Cardiac septum (tissue), 1 donor: ENCODE measurements around the gene KCP. TPM values are rescaled to one million over a fixed set of nuclear protein-coding genes. Genes with fewer than 3 reads are reported as not detected.

Experiments used
- DNase-seq: peaks from one replicate; pipeline ENCODE4 v3.0.0-alpha.2; 2020; ENCODE audit warnings: low spot score
- intact Hi-C: fragments of 100-400 bp; cut with DNase I; formaldehyde crosslinking; loops from one replicate; pipeline ENCODE4 v1.14.0; 2022
- total RNA-seq: library from RNA; stranded (reverse); fragmentation: NEBNext Ultra II Directional; extraction: Animal tissue kit (Norgen Biotek cat#: 25700); gene quantifications from one replicate; pipeline ENCODE4 v1.2.1, GENCODE V29; 2021
- donor health status: DM: no; HTN: no; CAD: no.

Gene KCP
- total RNA-seq, 1 donor from 2014 or later, result 0.35 TPM

- no peak for DNase-seq
- intact Hi-C loops, result no loop called here
Measured at GRCh38 chr7:128879461-128879938, 31.0 kb downstream of the KCP start.

- intact Hi-C loops, result no loop called here
- DNase-seq, result no peak
Measured at GRCh38 chr7:128878226-128879105, 32.0 kb downstream of the KCP start.

DNA sequence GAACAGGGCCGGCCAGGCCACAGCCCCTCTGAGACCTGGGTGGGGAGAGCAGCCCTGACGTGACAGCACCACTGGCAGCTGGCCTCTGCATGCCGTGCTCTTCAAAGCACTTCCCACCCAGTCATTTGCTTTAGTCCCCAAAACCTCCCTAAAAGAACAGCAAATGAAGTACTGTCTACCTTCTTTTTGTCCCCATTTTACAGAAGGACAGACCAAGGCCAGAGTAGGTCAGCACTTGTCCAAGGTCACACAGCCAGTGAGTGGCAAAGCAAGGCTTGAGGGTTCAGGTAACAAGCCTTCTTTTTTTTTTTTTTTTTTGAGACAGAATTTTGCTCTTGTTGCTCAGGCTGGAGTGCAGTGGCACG is 32.8 kb downstream of the KCP start:
- intact Hi-C loops, result loop anchor here (2.0 kb wide), 1 partner anchor 269 kb away; no protein-coding TSS in a partner anchor
- DNase-seq, result no peak

DNA sequence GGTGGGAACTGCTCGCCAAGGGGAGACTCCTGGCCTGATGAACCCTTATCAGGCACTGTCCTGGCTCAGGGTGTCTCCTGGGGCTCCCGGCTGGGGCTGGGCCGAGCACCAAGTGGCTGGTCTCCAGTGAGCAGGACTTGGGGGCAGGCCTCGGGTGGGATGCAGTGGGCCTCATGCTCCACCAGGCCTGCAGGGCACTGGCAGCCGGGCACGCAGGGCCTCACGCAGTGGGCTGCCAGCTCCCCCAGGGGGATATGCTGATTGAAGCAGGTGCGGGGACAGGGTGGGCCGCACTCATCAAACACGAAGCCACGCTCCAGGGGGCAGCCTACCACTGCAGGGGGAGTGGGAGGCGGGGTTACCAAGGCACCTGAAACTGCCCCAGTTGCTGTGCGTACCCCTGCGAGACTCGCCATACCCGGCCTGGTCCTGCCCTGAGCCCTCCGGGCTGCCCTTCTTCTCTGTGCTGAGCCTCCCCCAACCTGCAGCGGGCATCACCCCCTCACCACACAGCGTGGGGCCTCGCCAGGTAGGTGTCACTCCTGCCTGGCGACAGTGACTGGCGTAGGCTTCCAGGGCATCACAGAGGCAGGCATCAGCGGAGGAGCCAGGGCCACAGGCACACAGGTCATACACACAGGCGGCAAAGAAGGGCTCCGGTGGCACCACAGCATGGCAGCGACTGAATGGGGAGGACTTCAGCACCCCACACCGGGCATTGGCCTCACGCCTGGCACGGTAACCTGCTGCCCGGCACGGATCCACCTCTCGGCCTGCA is 33.3 kb downstream of the KCP start:
- intact Hi-C loops, result loop anchor here (2.0 kb wide), 1 partner anchor 268 kb away; no protein-coding TSS in a partner anchor
- DNase-seq, result no peak

- intact Hi-C loops, result loop anchor here (2.0 kb wide), 1 partner anchor 268 kb away; no protein-coding TSS in a partner anchor
- no peak for DNase-seq
Measured at GRCh38 chr7:128876586-128876977, 33.9 kb downstream of the KCP start.

DNA sequence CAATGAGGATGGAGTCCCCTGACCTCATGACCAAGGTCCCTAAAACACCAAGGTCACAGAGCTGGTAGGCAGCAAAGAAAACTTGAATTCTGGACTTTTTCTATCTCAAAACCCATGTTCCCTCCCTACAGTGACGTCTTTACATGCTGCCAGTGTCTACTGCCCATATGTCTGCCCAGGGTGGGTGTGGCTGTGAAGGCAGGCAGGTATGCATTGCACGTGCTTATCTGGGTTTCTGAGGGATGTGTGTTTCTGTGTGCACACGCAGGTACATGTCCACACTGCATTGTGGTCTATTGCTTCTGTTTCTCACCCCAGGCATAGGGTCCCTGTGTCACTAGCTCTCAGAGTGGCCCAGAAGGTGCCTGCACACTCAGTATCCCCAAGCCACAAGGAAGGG is 34.4 kb downstream of the KCP start:
- DNase-seq, result no peak
- intact Hi-C loops, result loop anchor here (2.0 kb wide), 1 partner anchor 267 kb away; no protein-coding TSS in a partner anchor

DNA sequence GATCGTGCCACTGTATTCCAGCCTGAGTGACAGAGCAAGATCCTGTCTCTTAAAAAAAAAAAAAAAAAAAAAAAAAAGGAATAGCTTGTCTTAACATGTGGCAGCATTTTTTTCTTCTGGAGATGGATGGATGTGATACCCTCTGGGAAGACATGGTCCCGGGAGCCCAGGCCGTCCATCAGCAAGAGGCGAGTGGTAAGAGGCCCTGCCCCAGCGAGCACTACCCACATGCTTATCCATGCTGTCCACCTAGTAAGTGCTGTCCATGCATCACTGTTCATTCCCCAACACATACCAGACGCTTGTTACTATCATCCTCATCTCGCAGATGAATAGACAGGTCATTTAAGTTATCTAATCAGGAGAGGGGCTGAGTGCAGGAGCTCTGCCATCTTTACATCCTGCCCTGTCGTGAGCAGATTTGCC is 35.0 kb downstream of the KCP start:
- no peak for DNase-seq
- intact Hi-C loops, result no loop called here

GRCh38 chr7:128874140-128875031 is 36.1 kb downstream of the KCP start:
- no peak for DNase-seq
- intact Hi-C loops, result no loop called here

DNA sequence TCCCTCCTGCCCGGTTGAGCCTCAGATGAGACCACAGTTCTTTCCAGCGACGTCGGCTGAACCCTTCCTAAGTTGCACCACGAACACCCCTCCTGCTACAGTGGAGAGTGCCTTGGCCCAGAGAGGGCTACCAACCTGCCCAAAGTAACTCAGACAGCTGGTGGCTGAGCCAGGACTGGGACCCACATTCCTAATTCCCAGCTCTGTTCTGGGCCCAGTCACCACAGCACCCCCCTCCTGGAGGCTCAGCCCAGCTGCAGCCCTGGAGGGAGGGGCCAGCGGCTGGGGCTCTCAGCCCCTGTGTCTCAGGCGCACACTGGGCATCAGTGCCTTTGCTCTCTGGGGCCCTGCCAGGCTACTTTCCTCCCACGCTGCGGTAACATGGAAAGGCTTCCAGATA is 37.3 kb downstream of the KCP start:
- intact Hi-C loops, result no loop called here
- no peak for DNase-seq

DNA sequence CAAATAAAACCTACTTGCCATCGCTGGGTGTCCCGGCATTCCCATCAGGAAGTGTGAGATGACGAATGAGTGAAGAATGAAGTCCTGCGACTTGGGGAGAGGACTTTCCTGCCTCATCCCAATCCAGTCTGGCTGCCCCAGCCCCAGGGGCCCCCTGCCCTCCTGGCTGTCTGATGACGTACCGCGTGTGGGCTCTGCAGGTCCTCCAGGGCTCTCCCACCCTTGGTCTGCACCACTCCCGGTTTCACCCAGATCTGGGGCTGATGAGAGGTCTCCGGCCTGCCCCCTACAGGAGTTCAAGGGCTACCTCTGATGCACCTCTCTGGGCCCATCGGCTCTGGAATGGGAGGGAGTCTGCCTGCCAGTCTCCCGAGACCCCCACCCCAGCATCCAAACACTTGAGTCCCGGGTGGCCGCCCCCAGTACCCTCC is 38.1 kb downstream of the KCP start:
- intact Hi-C loops, result no loop called here

GRCh38 chr7:128871050-128871449 is 39.5 kb downstream of the KCP start:
- no peak for DNase-seq
- intact Hi-C loops, result no loop called here

More for the DNA sequence above, 38.1 kb downstream of the KCP start:
- DNase-seq, result no peak

GRCh38 chr7:128869944-128870285 is 40.6 kb downstream of the KCP start:
- DNase-seq, result no peak
- intact Hi-C loops, result loop anchor here (5.0 kb wide), 1 partner anchor 133 kb away; the partner anchor contains the start of gene CALU

DNA sequence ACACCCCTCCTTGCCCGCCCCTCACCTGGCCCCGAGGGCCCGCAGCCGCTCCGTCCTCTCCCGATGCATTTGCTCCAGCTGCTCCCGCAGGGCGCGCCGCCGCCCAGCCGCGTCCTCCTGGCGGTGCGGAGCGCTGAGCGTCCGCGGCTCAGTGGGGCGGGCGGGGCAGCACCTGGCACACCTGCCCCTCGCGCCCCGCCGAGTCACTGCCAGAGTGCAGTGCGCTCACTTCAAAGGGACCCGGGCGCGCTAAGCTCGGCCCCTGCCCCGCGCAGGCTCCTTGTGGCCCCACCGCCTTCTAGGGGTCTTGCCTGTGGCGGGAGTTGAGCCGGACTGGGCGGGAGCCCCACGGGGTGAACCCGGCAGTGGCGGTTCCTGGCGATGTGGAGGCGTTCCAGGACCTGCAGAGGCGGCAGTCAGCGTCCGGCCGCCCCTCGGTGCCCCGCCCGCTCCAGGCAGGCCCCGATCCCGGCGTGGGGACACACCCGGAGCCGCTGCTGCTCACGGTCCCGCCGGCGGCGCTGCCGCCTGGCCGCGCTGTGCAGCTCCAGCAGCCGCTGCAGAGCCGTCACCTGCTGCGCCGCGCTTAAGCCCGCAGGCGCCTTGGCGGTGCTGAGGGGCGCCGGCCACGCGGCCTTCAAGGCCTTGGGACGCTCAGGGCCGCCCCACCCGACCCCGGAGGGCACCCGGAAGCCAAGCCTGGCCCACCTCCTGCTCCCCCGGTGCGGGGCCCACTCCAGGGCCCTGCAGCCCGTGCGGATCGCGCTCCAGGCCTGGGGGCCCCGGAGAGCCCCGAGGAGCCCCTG is 41.2 kb downstream of the KCP start:
- no peak for DNase-seq

GRCh38 chr7:128868624-128869137 is 41.8 kb downstream of the KCP start:
- intact Hi-C loops, result loop anchor here (5.0 kb wide), 1 partner anchor 131 kb away; the partner anchor contains the start of gene CALU
- no peak for DNase-seq

More for the DNA sequence above, 41.2 kb downstream of the KCP start:
- intact Hi-C loops, result loop anchor here (5.0 kb wide), 1 partner anchor 132 kb away; the partner anchor contains the start of gene CALU

GRCh38 chr7:128867842-128868623 is 42.5 kb downstream of the KCP start:
- intact Hi-C loops, result loop anchor here (5.0 kb wide), 1 partner anchor 131 kb away; the partner anchor contains the start of gene CALU
- DNase-seq, result no peak

GRCh38 chr7:128867241-128867640 is 43.3 kb downstream of the KCP start:
- intact Hi-C loops, result loop anchor here (5.0 kb wide), 1 partner anchor 130 kb away; the partner anchor contains the start of gene CALU
- no peak for DNase-seq
